Medulla oblongata (tissue), 1 donor: ENCODE measurements around the gene DPH1.
"Not testable (repeated sequence)": the region's sequence is repeated elsewhere in the genome, so short reads cannot be mapped to it uniquely, and the experiment has no call there.

Source experiments
- DNase-seq: peaks from one replicate; pipeline ENCODE4 v3.0.0-alpha.2; 2015; ENCODE audit errors: extremely low spot score

DPH1 gene

DNA sequence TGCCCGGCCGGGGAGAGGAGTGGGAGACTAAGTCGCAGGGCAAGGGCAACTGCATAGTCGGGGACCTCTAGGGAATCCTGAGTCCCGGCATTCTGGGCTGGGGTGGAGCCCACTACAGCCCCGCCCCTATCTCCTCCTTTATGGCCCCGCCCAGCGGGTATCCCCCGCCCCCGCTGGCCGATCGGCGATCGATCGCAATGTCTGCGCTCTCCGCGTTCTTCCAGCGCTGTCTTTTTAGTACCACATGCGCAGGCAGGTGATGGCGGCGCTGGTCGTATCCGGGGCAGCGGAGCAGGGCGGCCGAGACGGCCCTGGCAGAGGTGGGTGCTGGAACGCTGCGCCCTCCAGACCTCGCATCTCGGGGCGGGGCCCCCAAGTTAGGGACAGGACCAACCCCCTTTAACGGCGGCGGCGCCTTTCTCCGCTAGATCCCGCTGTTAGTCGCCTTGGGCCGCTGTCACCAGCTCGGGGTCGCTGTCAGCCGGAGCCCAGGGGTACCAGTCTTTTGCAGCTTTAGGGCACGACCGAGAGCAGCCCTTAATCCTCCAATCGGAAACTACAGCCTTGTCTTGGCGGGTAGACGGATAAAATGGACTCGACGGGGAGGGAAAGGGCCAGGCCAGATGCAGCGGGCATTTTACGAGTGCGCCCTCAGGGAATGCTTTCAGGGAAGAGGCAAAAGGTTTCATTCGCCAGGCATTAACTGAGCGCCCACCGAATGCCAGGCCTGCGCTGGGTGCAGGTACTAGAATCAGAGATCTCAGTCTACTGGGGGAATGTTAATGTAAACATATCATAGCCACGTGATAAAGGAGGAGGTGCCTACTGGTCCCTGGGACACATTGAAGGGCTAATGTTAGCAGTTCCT lies at the start of gene DPH1:
TSS of gene DPH1 (plus strand) at position 243 of the 868 bp plus-strand sequence. CDS start at position 260, 17 bp downstream.
- DNase-seq, result peak; percentile 88

DNA sequence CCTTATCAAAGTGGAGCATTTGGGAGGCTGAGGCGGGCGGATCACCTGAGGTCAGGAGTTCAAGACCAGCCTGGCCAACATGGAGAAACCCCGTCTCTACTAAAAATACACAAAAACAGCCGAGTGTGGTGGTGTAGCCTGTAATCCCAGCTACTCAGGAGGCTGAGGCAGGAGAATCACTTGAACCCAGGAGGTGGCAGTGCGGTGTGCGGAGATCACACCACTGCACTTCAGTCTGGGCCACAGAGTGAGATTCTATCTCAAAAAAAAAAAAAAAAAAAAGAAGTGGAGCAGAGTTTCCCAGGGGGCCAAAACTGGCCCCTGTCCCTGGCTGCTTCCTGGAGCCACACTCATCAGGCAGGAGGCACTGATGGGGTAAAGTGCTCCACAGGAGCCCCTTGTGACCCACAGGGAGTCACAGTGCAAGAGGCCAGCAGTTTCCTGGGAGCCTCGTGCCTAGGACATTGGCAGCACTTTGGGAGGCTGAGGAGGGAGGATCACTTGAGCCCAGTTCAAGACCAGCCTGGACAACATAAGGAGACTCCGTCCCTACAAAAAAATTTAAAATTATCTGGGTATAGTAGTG lies 49.2 kb upstream of the DPH1 start:
- no peak for DNase-seq

DNA sequence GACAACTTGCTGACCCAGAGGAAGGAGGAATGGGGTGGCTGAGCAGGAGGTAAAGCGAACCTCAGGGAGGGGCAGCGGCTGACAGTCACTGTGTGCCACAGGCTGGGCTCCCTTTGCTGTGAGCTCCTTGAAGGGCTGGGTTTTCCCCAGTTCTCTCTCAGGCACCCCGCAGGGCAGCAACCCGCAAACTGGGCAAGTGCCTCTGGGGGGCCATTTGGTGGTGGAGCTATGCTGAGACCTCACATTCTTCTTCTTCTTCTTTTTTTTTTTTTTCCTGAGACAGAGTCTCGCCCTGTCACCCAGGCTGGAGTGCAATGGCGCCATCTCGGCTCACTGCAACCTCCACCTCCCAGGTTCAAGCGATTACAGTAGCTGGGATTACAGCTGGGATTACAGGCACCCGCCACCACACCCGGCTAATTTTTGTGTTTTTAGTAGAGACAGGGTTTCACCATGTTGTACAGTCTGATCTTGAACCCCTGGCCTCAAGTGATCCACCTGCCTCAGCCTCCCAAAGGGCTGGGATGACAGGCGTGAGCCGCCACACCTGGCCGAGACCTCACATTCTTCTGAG lies 47.1 kb upstream of the DPH1 start:
- DNase-seq, result not testable (repeated sequence)

DNA sequence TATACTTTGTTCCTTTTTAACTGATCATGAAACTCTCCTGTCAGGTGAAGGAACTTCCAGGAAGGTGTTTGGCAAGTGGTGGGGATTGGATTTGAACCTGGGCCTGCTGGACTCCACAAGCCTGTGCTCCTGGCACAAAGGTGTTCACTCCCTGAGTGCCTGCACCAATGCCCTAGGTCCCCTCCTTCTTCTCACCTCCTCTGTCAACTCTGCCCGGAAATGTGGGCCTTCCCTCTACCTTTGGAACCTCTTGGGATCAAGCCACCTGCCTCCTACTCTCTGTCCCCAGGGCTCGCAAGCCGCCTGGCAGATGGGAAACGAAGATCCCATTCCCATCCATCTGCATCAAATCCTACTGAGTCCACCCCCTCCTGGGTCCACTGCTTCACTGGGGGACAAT lies 44.9 kb upstream of the DPH1 start:
- no peak for DNase-seq

DNA sequence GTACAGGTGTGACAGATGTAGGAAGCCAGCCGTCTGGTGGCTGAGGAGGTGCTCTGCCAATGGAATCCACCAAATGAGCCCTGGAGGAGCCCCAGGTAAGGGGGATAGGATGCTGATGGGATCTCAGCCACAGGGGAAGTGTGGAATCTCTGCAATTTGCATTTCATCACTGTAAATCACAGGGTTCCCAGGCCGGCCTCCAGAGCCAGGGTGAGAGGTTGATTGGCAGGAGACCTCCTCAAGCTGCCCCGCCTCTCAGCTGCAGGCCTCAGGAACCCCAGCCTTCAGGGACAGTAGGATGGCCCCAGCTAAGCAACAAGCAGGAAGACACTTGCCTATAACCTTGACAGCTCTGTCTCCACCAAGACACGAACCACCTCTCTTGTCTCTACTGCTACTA lies 44.3 kb upstream of the DPH1 start:
- DNase-seq, result no peak

DNA sequence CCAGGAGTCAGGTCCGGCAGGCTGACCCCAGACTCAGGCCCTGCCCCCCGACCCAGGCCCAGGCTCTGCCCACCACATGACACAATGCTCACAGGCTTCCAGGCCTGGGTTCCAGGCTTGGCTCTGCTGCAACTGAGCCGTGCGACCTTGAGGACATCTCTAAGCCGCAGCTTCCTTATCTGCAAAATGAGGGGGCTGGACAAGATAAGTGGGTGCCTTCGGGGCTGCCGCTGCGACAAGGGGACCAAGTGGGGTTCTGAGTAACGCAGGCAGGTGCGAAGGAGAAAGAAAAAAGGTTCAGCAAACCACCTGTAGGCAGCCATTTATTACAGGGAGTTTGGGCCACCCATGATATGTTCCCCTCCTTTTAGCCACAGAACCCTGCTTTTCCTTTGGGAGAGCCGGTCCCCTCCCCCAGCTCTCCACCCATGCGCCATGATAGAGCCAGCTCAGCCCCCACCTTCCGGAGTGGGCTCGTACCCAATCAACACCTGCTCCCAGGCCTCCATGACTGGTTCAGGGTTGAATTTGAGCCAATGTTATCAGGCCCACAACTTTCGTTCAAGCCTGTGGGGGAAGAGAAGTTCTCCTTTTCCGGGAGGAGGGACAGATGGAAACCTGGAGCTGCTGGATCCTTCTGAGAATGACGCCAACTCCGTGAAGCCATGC lies 43.0 kb upstream of the DPH1 start:
- no peak for DNase-seq

DNA sequence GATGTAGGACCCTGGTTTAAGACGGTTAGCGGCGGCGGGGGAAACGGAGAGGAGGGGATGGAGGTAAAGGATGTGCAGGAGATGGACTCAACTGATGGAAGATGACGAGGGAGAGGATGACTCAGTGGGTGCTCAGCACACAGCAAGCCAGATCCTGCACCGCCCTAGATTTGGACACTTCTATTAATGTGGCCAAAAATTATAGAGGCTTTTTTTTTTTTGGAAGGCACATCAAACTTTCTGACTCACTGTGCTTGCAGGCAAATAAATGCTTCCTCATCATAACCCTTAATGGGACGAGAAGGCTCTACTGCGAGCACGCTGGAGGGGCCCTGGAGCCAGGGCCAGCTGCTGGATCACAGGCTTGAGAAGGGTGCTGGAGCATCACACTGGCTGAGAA lies 40.8 kb upstream of the DPH1 start:
- no peak for DNase-seq

DNA sequence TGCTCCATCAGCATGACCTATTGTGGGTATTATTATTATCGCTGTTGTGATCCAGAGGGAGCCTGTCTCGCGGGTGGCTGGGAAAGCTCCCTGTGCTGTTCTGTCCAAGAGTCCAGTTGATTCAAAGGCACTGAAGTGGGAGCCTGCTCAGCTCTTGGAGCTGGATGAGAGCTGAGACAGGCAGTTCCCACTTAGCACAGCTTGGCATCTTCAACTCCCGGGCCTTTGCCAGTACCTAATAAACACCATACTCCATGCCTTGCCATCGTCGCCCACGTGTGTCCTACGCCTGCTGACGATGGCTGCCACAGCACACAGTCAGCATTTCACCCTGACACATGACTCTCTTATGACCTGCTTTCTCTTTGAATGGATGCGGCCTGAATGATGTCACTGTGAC lies 37.4 kb upstream of the DPH1 start:
- DNase-seq, result peak; percentile 61

DNA sequence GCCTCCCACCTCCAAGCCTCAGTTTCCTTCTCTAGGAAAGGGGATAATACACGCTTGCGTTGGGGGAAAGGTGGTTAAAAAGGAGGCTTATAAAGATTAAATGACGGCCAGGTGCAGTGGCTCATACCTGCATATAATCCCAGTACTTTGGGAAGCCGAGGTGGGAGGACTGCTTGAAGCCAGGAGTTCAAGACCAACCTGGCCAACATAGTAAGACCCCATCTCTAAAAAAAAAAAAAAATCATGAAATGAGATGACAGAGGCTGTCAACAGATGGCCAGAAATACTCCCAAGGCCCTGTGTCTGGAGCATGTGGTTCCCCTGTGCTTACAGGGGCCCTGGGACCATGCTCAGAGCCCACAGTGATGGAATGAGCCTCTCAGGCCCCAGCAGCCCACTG lies 35.2 kb upstream of the DPH1 start:
- DNase-seq, result no peak

DNA sequence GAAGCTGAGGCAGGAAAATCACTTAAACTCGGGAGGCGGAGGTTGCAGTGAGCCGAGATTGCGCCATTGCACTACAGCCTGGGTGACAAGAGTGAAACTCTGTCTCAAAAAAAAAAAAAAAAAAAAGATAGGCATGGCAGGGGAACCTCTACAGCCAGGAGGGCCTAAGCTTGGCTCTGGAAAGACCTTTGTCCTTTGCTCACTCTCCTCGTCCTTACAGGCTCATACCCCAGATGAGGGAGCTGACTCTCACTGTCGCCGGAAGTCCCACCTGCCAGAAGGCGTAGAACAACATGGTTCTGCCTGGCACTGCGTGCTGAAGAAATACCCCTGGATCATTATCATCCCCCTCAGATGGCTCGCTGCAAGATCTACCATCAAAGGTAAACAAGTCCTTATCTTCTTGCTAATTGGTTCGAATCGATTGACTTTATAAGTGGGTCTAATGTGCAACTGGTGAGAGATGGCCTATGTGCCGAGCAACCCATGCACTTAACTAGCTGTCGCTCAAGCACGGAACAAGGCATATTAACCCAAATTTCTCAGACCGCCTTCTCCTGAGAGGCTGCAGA lies 34.5 kb upstream of the DPH1 start:
- no peak for DNase-seq

DNA sequence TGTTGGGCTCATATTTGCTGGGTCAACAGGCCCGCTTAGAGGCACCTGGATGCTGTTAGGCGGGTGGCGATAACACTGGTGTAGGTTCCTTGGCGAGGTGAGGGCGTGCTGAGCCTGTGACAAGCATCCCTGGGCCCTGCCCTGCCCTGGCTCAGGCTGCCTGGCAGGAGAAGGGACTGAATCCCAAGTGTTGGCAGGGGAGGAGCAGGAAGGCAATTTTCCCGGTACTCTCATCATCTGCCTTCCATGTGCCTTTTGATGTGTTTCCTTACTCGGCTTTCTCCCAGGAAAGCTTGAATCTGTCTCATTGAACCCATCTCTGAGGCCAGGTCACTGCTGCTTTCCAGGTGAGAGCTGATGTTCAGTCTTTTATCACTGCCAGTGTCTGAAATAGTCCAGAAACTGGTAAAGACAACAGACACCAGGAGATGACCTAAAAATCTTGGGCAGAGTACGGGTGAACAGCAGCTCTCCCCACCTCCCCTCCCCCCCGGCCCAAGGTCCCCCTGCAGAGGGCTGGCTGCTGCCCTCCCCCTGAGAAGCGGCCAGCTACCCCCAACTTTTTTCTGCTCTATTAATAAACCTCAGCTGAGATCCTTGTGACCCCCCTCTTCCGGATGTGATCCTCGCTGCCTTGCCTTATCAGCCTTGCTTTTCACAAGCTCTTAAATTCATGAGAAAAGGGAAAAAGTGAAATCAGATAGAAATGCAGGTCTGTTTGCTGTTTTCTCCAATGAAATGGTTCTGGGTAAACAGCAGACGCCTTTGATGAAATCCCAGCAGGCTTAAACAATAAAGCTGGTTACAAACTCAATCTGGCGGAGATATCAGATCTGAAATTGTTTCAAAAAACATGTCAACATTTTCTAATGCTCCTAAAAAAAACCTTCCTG lies 33.8 kb upstream of the DPH1 start:
- peak; percentile 48 for DNase-seq

DNA sequence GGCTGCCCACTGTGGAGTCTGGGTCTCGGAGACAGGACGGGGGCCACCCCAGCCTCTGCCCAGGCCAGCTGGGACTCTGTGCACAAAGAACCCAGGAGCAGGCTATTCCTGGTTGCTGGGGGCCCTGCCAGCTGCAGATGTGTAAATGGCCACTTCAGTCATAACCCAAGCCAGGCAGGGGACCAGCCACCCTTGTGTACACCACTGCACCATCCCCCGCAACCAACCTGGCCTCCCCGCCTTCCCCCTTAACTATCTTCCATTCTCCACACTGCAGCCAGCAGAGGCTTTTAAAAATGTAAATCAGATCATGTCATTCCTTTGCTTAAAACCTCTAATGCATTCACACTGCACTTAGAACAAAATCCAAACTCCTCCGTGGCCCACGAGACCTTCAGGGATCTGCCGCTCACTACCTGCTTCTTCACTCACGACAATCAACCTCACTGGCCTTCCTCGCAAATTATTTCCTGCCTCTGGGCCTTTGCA lies 33.1 kb upstream of the DPH1 start:
- DNase-seq, result no peak

DNA sequence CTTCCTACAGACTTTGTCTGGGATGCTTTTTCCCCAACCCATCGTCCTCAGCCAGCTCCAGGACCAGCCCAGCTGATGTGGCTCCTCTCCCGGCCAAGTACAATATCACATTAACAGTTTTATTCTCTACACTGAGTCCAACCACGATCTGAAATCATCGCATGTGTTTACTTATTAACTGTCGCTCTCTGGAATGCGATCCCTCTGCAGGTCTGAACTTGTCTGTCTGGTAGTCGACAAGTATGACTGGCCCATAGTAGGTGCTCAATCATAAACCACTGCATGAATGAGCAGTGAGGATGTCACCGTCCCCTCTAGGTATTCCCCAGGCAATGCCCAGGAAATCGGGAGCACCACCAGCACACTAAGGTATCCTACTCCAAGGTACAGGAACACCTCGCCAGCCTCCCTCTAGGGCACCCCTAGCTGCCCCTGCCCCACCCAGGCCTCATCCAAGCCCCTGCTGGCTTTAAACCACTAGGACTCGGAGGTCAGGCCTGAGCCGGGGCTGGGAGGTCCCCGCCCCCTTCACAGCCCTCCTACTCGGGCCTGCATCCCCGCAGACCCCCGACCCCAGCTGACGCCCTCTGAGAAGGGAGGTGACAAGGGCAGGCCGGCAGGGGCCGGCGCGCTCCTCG lies 32.5 kb upstream of the DPH1 start:
- no peak for DNase-seq

DNA sequence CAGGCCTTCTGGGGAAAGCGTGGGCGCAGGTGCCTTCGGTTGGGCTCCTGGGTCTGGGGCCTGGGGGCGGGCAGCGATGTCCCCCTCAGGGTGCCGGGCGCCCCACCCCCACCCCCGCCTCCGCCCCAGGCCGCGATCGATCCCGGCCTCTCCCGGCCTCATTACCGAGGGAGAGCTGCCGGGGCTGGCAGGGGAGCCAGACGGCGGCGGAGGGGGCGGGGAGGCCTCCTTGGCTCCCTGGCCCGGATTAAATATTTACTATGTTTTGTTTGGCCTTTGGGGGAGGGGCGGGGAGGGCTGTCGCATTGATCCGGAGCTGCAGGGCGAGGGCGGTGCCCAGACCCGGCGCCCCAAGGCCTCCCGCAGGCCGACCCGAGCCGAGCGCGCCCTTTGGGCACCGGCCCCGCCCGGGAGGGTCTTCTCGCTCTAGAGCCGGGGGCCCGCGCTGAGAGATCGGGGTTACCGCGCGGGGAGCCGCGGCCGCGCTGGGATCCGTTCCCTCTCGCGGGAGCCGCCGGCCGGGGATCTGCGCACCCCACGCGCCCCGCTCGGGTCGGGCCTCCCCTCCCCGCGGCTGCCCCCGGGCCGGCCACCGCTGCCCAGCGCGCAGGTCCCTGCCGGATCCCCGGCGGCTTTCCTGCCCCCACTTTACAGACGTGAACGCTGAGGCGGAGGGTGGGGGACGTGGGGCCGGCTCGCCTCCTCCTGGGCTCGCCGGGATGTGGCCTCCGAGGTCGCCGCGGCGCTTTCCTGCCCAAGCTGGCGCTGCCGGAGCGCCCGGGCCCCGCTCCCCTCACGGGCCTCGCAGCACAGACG lies 31.8 kb upstream of the DPH1 start:
- no peak for DNase-seq

DNA sequence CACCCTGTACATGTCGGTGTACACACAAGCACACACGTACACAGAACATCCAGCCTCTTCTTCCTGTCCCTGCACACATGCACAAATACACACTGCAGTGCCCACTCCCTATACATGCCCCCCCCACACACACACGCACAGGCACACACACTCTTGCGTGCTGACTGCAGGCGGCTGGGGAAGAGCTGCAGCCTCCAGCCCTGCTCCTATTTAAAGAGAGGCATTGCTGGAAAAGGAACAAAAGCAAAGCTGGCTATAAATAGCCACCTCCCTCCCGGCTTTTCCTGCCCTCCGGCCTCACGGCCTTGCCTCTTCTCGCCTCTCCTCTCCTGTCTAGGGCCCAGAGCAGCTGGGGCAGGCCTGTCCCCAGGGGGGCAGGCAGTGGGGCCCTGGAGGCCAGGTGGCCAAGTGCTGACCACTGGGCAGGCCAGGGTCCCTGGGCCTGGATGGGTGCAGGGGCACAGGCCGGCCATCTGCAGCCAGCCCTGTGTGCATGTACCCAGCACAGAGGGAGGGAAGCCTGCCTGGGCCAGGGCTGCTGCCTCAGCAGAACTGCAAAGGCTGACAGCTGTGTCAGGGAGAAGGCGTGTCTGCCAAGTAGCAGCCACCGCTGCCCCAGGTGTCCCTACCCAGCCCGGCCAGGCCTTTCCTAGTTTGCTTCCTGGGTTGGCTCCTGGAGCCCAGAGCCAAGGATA lies 30.2 kb upstream of the DPH1 start:
- peak; percentile 58 for DNase-seq

DNA sequence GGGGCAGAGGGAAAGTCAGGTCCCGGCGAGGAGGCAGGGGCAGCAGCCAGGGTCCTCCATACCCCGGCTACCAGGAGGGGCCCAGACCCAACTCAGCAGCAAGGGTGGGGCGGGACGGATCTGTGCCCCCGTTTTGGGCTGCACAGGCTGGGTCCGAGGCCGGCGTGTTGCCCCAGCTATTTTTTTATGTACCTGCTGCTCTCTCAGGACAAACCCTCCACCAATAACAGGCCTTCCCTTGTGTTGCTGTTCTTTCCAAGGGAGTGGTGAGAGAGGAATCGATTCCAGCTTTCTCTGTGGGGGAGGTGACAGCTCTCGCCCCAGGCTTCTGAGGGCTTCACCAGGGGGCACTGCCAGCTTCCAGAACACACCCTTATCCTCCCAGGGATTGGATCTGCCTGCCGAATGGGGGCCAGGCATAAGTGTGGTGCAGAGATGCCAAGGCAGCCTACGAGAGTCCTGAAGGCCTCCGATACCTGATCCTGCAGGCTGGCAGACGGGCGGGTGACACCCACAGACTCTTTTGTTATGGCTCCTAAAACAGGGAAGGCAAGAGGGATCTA lies 27.1 kb upstream of the DPH1 start:
- DNase-seq, result no peak

DNA sequence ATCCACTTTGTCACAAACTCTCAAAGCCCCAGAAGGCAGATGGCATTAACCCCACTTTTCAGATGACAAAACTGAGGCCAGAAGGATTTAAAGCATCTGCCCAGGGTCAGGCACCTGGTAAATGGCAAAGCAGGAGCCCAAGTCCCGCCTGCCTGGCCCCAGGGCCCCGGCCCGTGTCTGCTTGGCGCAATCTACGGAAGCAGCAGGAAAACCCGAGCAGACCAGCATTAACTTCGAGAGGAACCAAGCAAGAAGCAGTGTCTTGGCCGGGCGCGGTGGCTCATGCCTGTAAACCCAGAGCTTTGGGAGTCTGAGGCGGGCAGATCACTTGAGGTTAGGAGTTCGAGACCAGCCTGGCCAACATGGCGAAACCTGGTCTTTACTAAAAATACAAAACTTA lies 26.4 kb upstream of the DPH1 start:
- DNase-seq, result no peak

DNA sequence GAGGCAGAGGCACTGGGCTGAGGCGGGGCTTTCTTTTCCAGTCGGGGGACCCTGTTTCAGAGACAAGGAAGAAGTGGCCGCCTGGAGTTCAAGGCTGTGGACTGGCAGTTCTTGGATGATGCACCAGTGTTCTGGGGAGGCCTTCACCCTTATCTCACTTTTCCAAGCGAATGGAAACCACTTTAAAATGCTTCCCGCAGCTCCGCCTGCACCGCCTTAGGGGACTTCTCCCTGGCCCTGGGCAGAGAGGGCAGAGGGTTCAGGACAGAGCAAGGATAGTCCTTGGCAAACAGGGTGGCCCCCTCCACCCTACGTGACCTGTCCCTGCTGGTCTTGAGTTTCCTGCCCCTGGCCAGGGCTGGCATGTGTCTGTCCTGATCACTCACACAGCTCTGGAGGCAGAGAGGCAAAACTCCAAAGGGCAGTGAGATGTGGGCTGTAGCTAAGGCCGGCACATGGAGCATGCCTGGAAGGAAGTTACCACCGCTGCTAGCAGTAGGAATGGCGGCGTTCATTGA lies 25.5 kb upstream of the DPH1 start:
- no peak for DNase-seq
